Heart right ventricle (tissue), 16 donors: Measurements from ENCODE around the gene BEST3. TPM values are rescaled to one million over a fixed set of nuclear protein-coding genes. Genes with fewer than 3 reads are reported as not detected.
A peak's percentile ranks its signal among the peaks of the same experiment; 100 is the strongest.

Experiments used
- ATAC-seq, 8 donors: fragments of 200-7000 bp; cut with Tn5 transposase; one replicate each; pipeline ENCODE4 v1.9.1; 2020; ENCODE audit warnings: mild to moderate bottlenecking in 8 of 8, moderate library complexity in 8 of 8, moderate number of reproducible peaks in 1 of 8
- DNase-seq, 2 donors: peaks; one replicate each; pipeline ENCODE4 v3.0.0-alpha.2; 2020
- H3K27ac ChIP-seq, 10 donors: fragments of 200-600 bp; sonication (generic) in 2 of 10; one replicate each; pipeline versions ENCODE4 v1.5.0 to v1.8.0; 2020 to 2022; ENCODE audit warnings: mild to moderate bottlenecking in 3 of 10
- H3K27me3 ChIP-seq, 7 donors: fragments of 200-600 bp; one replicate each; pipeline ENCODE4 v1.8.0; 2021 to 2022; ENCODE audit warnings: mild to moderate bottlenecking in 2 of 7
- H3K36me3 ChIP-seq, 9 donors: fragments of 200-600 bp; sonication (generic) in 1 of 9; one replicate each; pipeline versions ENCODE4 v1.5.0 to v1.8.0; 2020 to 2022; ENCODE audit warnings: mild to moderate bottlenecking in 2 of 9
- H3K4me1 ChIP-seq, 9 donors: fragments of 200-600 bp; sonication (generic) in 1 of 9; one replicate each; pipeline versions ENCODE4 v1.5.0 to v1.8.0; 2020 to 2022; ENCODE audit warnings: mild to moderate bottlenecking in 4 of 9
- H3K4me3 ChIP-seq, 10 donors: fragments of 200-600 bp; sonication (generic) in 2 of 10; one replicate each; pipeline versions ENCODE4 v1.5.0 to v1.8.0; 2020 to 2022; ENCODE audit warnings: mild to moderate bottlenecking in 7 of 10, moderate library complexity in 2 of 10
- H3K9me3 ChIP-seq, 11 donors: fragments of 200-600 bp in 10 of 11; sonication (generic) in 2 of 11; one replicate each; pipeline versions ENCODE4 v1.5.0 to v1.8.0; 2013 to 2022; ENCODE audit warnings: mild to moderate bottlenecking in 2 of 11, control low read depth in 1 of 11, moderate library complexity in 1 of 11
- WGBS, 2 donors: extraction: QIAGEN DNeasy Blood & Tissue Kit; methylation state at CpG; one replicate each; pipeline ENCODE4 v1.1.7; 2013; ENCODE audit warnings: inconsistent platforms in 1 of 2; 5-methylcytosine and 5-hydroxymethylcytosine counted together
- intact Hi-C, 10 donors: fragments of 100-400 bp; cut with DNase I; formaldehyde crosslinking; loops; one replicate each; pipeline versions ENCODE4 v1.11.1 to v1.14.2; 2022
- polyA plus RNA-seq, 2 donors: library from polyadenylated mRNA; stranded (reverse); fragments of 200-250 nt; gene quantifications; one replicate each; pipeline ENCODE4 v1.2.3, GENCODE V29; 2013
- total RNA-seq, 10 donors: library from RNA; stranded (reverse); fragmentation: NEBNext Ultra II Directional in 3 of 10; extraction: Animal tissue kit (Norgen Biotek cat#: 25700) in 3 of 10; gene quantifications; one replicate each; pipeline versions ENCODE4 v1.2.1 to v1.2.4, GENCODE V29; 2021 to 2023
- TF ChIP-seq, protein P1 (sequence below), 9 donors: fragments of 200-600 bp; sonication (generic) in 2 of 9; IDR thresholded peaks; one replicate each; pipeline versions ENCODE4 v1.5.0 to v1.8.0; 2021 to 2022; ENCODE audit warnings: antibody characterized with exemption in 9 of 9, mild to moderate bottlenecking in 5 of 9, moderate library complexity in 1 of 9
- donor health status: Arrhythmogenic right ventricular cardiomyopathy.
- donor health status: ischemic (EF 13 %, LVEDD 7.1; RV severe dilation, severe dysfunction).
- donor health status: healthy with polysubstance abuse.
- donor health status: DM: no; HTN: yes; CAD: no.
- donor health status: DM: no; HTN: no; CAD: no.
- donor health status: ischemic (EF 25% LVEDD 6.9; RV normal size, moderate dysfunction).
- donor health status: ischemic (EF 25% LVEDD 5.7; RV mildly dilated, moderate dysfunction).
- donor health status: healthy.
- donor health status: DM: yes; HTN: yes; CAD: no.
- donor health status: Ischemic cardiomyopathy.
- donor health status: ischemic (EF 35%, LVEDD 5.7; RV mildly dilated, moderate dysfunction).
- donor health status: nonischemic (EF 11% LVEDD 7.7; RV severe dilation, severe dysfunction).
- donor health status: DM: yes; HTN: yes; CAD: no.
- donor health status: PGD.
- donor health status: ischemic (EF 29% LVEDD 5.4; RV normal size, mild dysfunction).
- donor health status: nonischemic (EF 23%, LVEDD 6.1; RV moderate dilation, normal function).

BEST3 gene
- total and polyA plus RNA-seq, 12 donors = 0.07 to 0.64 (median 0.35) TPM; not detected in 3

DNA sequence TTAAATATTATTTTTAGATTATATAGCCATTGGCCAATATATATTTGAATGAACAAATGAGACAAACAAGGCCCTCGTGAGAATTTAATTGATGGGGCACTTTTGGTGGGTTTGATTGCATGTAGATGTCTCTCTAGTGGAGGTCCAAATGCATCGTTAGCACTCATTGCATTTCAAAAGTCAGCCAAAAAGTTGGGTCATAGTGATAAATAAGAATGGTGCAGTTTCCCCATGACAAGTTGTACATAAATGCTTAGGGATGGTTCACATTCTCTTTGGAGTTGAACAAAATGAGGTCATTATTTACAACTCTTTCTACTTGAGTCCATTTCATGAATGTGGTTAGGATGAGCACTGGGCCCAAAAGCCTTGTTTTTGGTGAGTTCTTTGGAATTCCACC is 1.0 kb downstream of the BEST3 start:
- ATAC-seq (no peak), DNase-seq (no peak)
- intact Hi-C loops = no loop called here
- Histone ChIP-seq H3K36me3 (no peaks in the 10 kb centered on the region), H3K27ac (no peak overlapping the region), H3K4me3 (no peak overlapping the region), H3K4me1 (no peaks in the 10 kb centered on the region), H3K9me3 (no peaks in the 10 kb centered on the region), H3K27me3 (no peaks in the 10 kb centered on the region)
- TF ChIP-seq, protein P1, sequence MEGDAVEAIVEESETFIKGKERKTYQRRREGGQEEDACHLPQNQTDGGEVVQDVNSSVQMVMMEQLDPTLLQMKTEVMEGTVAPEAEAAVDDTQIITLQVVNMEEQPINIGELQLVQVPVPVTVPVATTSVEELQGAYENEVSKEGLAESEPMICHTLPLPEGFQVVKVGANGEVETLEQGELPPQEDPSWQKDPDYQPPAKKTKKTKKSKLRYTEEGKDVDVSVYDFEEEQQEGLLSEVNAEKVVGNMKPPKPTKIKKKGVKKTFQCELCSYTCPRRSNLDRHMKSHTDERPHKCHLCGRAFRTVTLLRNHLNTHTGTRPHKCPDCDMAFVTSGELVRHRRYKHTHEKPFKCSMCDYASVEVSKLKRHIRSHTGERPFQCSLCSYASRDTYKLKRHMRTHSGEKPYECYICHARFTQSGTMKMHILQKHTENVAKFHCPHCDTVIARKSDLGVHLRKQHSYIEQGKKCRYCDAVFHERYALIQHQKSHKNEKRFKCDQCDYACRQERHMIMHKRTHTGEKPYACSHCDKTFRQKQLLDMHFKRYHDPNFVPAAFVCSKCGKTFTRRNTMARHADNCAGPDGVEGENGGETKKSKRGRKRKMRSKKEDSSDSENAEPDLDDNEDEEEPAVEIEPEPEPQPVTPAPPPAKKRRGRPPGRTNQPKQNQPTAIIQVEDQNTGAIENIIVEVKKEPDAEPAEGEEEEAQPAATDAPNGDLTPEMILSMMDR (IDR thresholded peaks at IDR 0.05) = no peak
- WGBS, 2 donors = 71 to 78% methylated on average over 2 of the region's 2 CpGs

DNA sequence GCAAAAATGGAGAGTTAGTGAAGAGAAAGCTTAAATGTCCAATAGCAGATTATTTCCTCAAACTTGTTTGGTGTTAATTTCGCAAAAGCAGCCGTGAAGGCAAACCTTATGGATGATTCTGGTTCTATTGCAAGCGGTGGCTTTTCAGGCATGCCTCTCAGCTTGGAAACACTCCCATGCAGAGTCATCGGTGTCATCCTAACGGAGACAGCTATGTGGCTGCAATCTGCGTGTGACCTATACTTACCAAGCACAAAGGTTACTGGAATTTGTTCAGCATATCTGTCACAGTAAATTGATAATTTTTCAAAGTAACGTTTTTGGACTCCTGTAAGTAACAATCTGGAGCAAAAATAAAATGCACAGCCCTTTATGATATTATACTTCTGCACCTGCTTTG is 5.0 kb downstream of the BEST3 start:
- Histone ChIP-seq H3K27ac (no peak overlapping the region), H3K4me1 (peaks cover 0 to 6% (median 4%) of the 10 kb centered on the region in 9 donors)
- peak in 1 of 2 donors; percentile 6 for DNase-seq

DNA sequence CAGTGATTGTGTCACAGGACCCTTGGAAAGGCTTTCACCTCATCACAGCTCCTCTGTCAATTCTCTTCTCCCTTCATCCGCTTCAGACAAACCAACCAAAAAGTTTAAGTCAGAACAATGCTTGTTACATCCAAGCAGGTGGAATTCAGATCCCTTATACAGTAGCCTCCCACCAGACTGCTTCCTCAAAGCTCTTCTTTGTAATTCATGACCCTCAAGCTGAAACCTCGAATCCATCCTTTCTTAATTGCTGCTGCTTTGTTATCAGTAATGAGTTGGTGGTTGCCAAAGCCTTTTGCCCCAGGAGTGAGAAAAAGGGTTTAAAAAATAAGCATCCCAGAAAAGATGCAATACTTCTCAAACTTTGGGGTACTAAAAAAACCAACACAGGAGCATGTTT is 9.5 kb downstream of the BEST3 start:
- Histone ChIP-seq H3K4me3 (no peak overlapping the region), H3K27me3 (no peaks in the 10 kb centered on the region), H3K36me3 (no peaks in the 10 kb centered on the region), H3K4me1 (peaks cover 0 to 18% (median 11%) of the 10 kb centered on the region in 9 donors), H3K9me3 (no peaks in the 10 kb centered on the region), H3K27ac (peak overlapping the region in 5 of 10 donors; percentile 13 to 71 (median 64))
- TF ChIP-seq, protein P1 (IDR thresholded peaks at IDR 0.05) = no peak
- ATAC-seq (peak in 1 of 8 donors; percentile 12), DNase-seq (no peak)
- intact Hi-C loops = no loop called here
- WGBS, 2 donors = 70 to 82% methylated on average over 2 of the region's 2 CpGs

More for the DNA sequence above, 5.0 kb downstream of the BEST3 start:
- ATAC-seq = peak in 1 of 8 donors; percentile 65
- no peak overlapping the region for H3K4me3 ChIP-seq
- no peaks in the 10 kb centered on the region for H3K27me3 ChIP-seq
- H3K9me3 ChIP-seq = no peaks in the 10 kb centered on the region
- whole genome bisulfite sequencing, 2 donors = 56 to 64% methylated on average over 7 of the region's 7 CpGs
- no peaks in the 10 kb centered on the region for H3K36me3 ChIP-seq
- intact Hi-C loops = no loop called here
- TF ChIP-seq, protein P1 (IDR thresholded peaks at IDR 0.05) = no peak

DNA sequence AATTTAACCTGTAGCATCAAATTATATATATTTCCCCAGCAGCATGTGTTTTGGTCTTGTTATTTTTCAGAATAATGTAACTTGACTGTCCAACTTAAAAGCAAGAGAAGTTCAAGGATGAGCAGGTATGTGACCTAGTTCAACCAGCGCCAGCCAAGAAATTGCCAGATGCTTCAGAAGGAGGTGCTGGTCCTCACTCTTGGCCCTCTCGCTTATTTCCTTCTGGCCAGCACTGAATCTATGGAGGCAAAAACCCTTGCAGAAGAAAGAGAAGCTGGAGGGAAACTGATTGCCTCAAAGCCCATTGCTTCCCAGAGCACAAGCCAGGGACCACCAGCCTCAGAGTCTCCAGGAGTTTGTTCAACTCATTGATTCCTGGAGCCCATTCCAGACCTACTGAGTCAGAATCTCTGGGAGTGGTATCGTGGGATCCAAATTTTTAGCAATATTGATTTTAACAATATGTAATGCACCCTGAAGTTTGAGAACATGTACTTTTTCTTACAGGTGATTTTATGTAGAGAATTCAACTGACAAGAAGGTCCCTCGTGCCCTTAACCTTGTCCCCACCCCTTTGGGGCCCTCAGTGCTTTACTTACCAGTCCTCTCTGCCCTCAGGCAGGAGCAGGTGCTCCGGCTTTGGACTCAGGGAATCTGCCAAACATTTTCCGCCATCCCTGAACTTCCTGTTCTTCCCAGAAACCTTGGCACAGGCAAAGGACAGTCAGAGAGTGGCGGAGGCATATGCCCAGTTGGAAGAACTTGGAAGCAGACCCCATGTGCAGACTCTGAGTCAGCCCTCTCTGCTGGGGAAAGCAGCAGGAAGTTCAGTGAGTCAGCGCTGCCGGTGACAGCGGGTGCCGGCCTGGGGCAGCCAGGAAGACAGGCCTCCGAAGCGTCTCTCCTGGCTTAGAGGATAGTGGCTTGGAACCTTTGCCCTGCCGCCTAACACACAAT is 10.4 kb downstream of the BEST3 start:
- Histone ChIP-seq H3K4me3 (no peak overlapping the region), H3K4me1 (peaks cover 0 to 18% (median 11%) of the 10 kb centered on the region in 9 donors)
- peak; percentile 43 to 99 (median 86) for ATAC-seq

More for the DNA sequence above, 10.4 kb downstream of the BEST3 start:
- Histone ChIP-seq H3K9me3 (no peaks in the 10 kb centered on the region), H3K27me3 (no peaks in the 10 kb centered on the region), H3K36me3 (no peaks in the 10 kb centered on the region), H3K27ac (peak overlapping the region in 8 of 10 donors; percentile 13 to 71 (median 58))
- TF ChIP-seq, protein P1 (IDR thresholded peaks at IDR 0.05) = no peak
- DNase-seq = peak; percentile 30 to 57
- 40 to 45% methylated on average over 14 of the region's 14 CpGs for WGBS, 2 donors
- intact Hi-C loops = no loop called here
